Trophoblast cell (in vitro differentiated cells and primary cell): Measurements from ENCODE around the gene M6PR.
A peak's percentile ranks its signal among the peaks of the same experiment; 100 is the strongest.

Source experiments
- DNase-seq, 2 donors: peaks; one replicate each; pipeline ENCODE4 v3.0.0-alpha.2; 2016
- H2AFZ ChIP-seq: 2 replicates; pipeline ENCODE4 v1.6.1; 2013; ENCODE audit warnings: low read length, moderate library complexity, mild to moderate bottlenecking; ENCODE audit not compliant: insufficient read depth, poor library complexity
- H2AK5ac ChIP-seq: 2 replicates; pipeline ENCODE4 v1.6.1; 2013; ENCODE audit warnings: mild to moderate bottlenecking, low read length
- H2BK120ac ChIP-seq: 2 replicates; pipeline ENCODE4 v1.6.1; 2013; ENCODE audit warnings: low read length, mild to moderate bottlenecking, moderate library complexity; ENCODE audit not compliant: insufficient read depth, poor library complexity
- H2BK12ac ChIP-seq: 2 replicates; pipeline ENCODE4 v1.6.1; 2013; ENCODE audit warnings: mild to moderate bottlenecking, low read length, moderate library complexity
- H2BK5ac ChIP-seq: 2 replicates; pipeline ENCODE4 v1.6.1; 2013; ENCODE audit warnings: low read length, low read depth, moderate library complexity, mild to moderate bottlenecking; ENCODE audit not compliant: poor library complexity
- H3K14ac ChIP-seq: 2 replicates; pipeline ENCODE4 v1.6.1; 2013; ENCODE audit warnings: mild to moderate bottlenecking, low read length
- H3K18ac ChIP-seq: 2 replicates; pipeline ENCODE4 v1.6.1; 2013; ENCODE audit warnings: mild to moderate bottlenecking, low read length
- H3K23ac ChIP-seq: 2 replicates; pipeline ENCODE4 v1.6.1; 2013; ENCODE audit warnings: low read length
- H3K27ac ChIP-seq: 2 replicates; pipeline ENCODE4 v1.5.1; 2013; ENCODE audit warnings: low read depth, mild to moderate bottlenecking, inconsistent platforms, low read length, moderate library complexity
- H3K27me3 ChIP-seq: 2 replicates; pipeline ENCODE4 v1.6.1; 2013; ENCODE audit warnings: inconsistent platforms, mild to moderate bottlenecking, low read length, moderate library complexity; ENCODE audit not compliant: insufficient read depth
- H3K36me3 ChIP-seq, 2 experiments: 1 replicate in 1 of 2; 2 replicates in 1 of 2; pipeline ENCODE4 v1.6.1; 2013; ENCODE audit warnings: low read length in 2 of 2, mild to moderate bottlenecking in 2 of 2, moderate library complexity in 1 of 2; ENCODE audit not compliant: insufficient read depth in 2 of 2, control insufficient read depth in 1 of 2
- H3K4ac ChIP-seq: 2 replicates; pipeline ENCODE4 v1.6.1; 2013; ENCODE audit warnings: low read depth, mild to moderate bottlenecking, low read length, moderate library complexity
- H3K4me1 ChIP-seq, 2 experiments: 1 replicate in 1 of 2; 2 replicates in 1 of 2; pipeline ENCODE4 v1.6.1; 2013; ENCODE audit warnings: low read length in 2 of 2, mild to moderate bottlenecking in 2 of 2, moderate library complexity in 1 of 2; ENCODE audit not compliant: insufficient read depth in 2 of 2, control insufficient read depth in 1 of 2
- H3K4me2 ChIP-seq: 2 replicates; pipeline ENCODE4 v1.6.1; 2013; ENCODE audit warnings: inconsistent platforms, mild to moderate bottlenecking, low read length, moderate library complexity
- H3K4me3 ChIP-seq: 2 replicates; pipeline ENCODE4 v1.5.1; 2013; ENCODE audit warnings: mild to moderate bottlenecking, low read depth, low read length, inconsistent platforms
- H3K79me1 ChIP-seq: one replicate; pipeline ENCODE4 v1.6.1; 2013; ENCODE audit warnings: low read length
- H3K79me2 ChIP-seq: 2 replicates; pipeline ENCODE4 v1.6.1; 2013; ENCODE audit warnings: low read length, mild to moderate bottlenecking; ENCODE audit not compliant: control insufficient read depth, insufficient read depth, poor library complexity
- H3K9ac ChIP-seq: 2 replicates; pipeline ENCODE4 v1.6.1; 2013; ENCODE audit warnings: mild to moderate bottlenecking, low read length
- H3K9me3 ChIP-seq: 2 replicates; pipeline ENCODE4 v1.6.1; 2013; ENCODE audit warnings: low read depth, mild to moderate bottlenecking, control low read depth, inconsistent platforms, low read length; ENCODE audit not compliant: insufficient read depth
- H4K12ac ChIP-seq: 2 replicates; pipeline ENCODE4 v1.6.1; 2013; ENCODE audit warnings: low read depth, mild to moderate bottlenecking, low read length, moderate library complexity
- H4K8ac ChIP-seq: 2 replicates; pipeline ENCODE4 v1.6.1; 2013; ENCODE audit warnings: low read depth, mild to moderate bottlenecking, low read length, moderate library complexity
- H4K91ac ChIP-seq: one replicate; pipeline ENCODE4 v1.6.1; 2013; ENCODE audit warnings: low read depth, mild to moderate bottlenecking, low read length, moderate library complexity
- WGBS: extraction: QIAGEN DNeasy Blood & Tissue Kit; methylation state at CpG from one replicate; pipeline ENCODE4 v1.1.7; 2013; ENCODE audit warnings: missing lambda C conversion rate; ENCODE audit not compliant: insufficient read length, insufficient coverage; ENCODE audit errors: extremely low coverage; 5-methylcytosine and 5-hydroxymethylcytosine counted together

The M6PR gene

GRCh38 chr12:8906266-8907180 is 42.9 kb downstream of the M6PR start:
- Histone ChIP-seq H3K9me3 (no peaks in the 10 kb centered on the region), H3K18ac (no peak overlapping the region), H2BK12ac (peak overlapping the region; percentile 76), H3K4ac (no peak overlapping the region), H4K12ac (no peak overlapping the region), H4K8ac (no peak overlapping the region), H3K36me3 (no peaks in the 10 kb centered on the region), H2AK5ac (no peak overlapping the region), H3K4me2 (no peak overlapping the region), H3K27ac (no peak overlapping the region), H3K79me1 (peaks cover 2% of the 10 kb centered on the region), H3K79me2 (no peaks in the 10 kb centered on the region), H3K14ac (no peak overlapping the region), H3K27me3 (no peaks in the 10 kb centered on the region), H2AFZ (no peak overlapping the region), H2BK120ac (peak overlapping the region; percentile 3), H3K4me3 (no peak overlapping the region), H4K91ac (no peak overlapping the region), H3K23ac (no peak overlapping the region), H3K9ac (no peak overlapping the region), H3K4me1 (peaks cover 3% of the 10 kb centered on the region in 2 experiments), H2BK5ac (no peak overlapping the region)
- DNase-seq: no peak
- WGBS: no CpG with 5 or more reads among the region's 16 CpGs

GRCh38 chr12:8905546-8905945 is 43.9 kb downstream of the M6PR start:
- Histone ChIP-seq H3K36me3 (no peaks in the 10 kb centered on the region), H4K8ac (no peak overlapping the region), H3K27ac (no peak overlapping the region), H3K18ac (no peak overlapping the region), H2BK5ac (no peak overlapping the region), H2AK5ac (no peak overlapping the region), H2BK120ac (no peak overlapping the region), H3K79me1 (peaks cover 2% of the 10 kb centered on the region), H3K27me3 (no peaks in the 10 kb centered on the region), H4K12ac (no peak overlapping the region), H3K14ac (no peak overlapping the region), H3K9me3 (no peaks in the 10 kb centered on the region), H3K9ac (no peak overlapping the region), H3K4me3 (no peak overlapping the region), H3K4me1 (peaks cover 3% of the 10 kb centered on the region in 2 experiments), H2BK12ac (no peak overlapping the region), H3K4ac (no peak overlapping the region), H3K4me2 (no peak overlapping the region), H4K91ac (no peak overlapping the region), H2AFZ (no peak overlapping the region), H3K23ac (no peak overlapping the region), H3K79me2 (no peaks in the 10 kb centered on the region)
- no CpG with 5 or more reads among the region's 10 CpGs for WGBS
- DNase-seq: peak; percentile 32 to 68

- Histone ChIP-seq H4K91ac (no peak overlapping the region), H3K4me1 (peaks cover 3% of the 10 kb centered on the region in 2 experiments), H2BK12ac (no peak overlapping the region), H4K8ac (no peak overlapping the region), H2AK5ac (no peak overlapping the region), H2BK5ac (no peak overlapping the region), H3K9me3 (no peaks in the 10 kb centered on the region), H3K27ac (no peak overlapping the region), H3K4ac (no peak overlapping the region), H3K27me3 (no peaks in the 10 kb centered on the region), H3K9ac (no peak overlapping the region), H2BK120ac (no peak overlapping the region), H3K79me2 (no peaks in the 10 kb centered on the region), H3K18ac (no peak overlapping the region), H2AFZ (no peak overlapping the region), H3K23ac (no peak overlapping the region), H4K12ac (no peak overlapping the region), H3K4me2 (no peak overlapping the region), H3K14ac (no peak overlapping the region), H3K36me3 (no peaks in the 10 kb centered on the region), H3K79me1 (peaks cover 2% of the 10 kb centered on the region), H3K4me3 (no peak overlapping the region)
- no peak for DNase-seq
Observed at GRCh38 chr12:8904665-8905064, 44.8 kb downstream of the M6PR start.

GRCh38 chr12:8903646-8904045 is 45.8 kb downstream of the M6PR start:
- no peak overlapping the region for H3K4me2 ChIP-seq
- H3K18ac ChIP-seq: no peak overlapping the region
- no peak overlapping the region for H2AK5ac ChIP-seq
- no peak overlapping the region for H4K12ac ChIP-seq
- H3K4ac ChIP-seq: no peak overlapping the region
- H2BK120ac ChIP-seq: no peak overlapping the region
- no peak overlapping the region for H3K23ac ChIP-seq
- no peak overlapping the region for H2AFZ ChIP-seq
- no peak overlapping the region for H3K27ac ChIP-seq
- H3K14ac ChIP-seq: no peak overlapping the region
- H3K4me3 ChIP-seq: no peak overlapping the region
- no peak overlapping the region for H2BK5ac ChIP-seq
- H4K8ac ChIP-seq: no peak overlapping the region
- no peaks in the 10 kb centered on the region for H3K79me2 ChIP-seq
- H2BK12ac ChIP-seq: no peak overlapping the region
- no CpG with 5 or more reads among the region's 3 CpGs for WGBS
- H3K27me3 ChIP-seq: no peaks in the 10 kb centered on the region
- no peaks in the 10 kb centered on the region for H3K36me3 ChIP-seq
- H3K79me1 ChIP-seq: peaks cover 2% of the 10 kb centered on the region
- no peak overlapping the region for H4K91ac ChIP-seq
- H3K9me3 ChIP-seq: no peaks in the 10 kb centered on the region
- peaks cover 3% of the 10 kb centered on the region in 2 experiments for H3K4me1 ChIP-seq
- H3K9ac ChIP-seq: no peak overlapping the region
- DNase-seq: no peak
